Activated CD4-positive, CD25-positive, alpha-beta regulatory T cell treated with anti-CD3 and anti-CD28 coated beads, Interleukin-2, amount 50 U/mL, for 72 hours (primary cell): ENCODE results near the gene LRCH1.

Source experiments
- DNase-seq: peaks from one replicate; pipeline ENCODE4 v3.0.0; 2021

The LRCH1 gene

DNA sequence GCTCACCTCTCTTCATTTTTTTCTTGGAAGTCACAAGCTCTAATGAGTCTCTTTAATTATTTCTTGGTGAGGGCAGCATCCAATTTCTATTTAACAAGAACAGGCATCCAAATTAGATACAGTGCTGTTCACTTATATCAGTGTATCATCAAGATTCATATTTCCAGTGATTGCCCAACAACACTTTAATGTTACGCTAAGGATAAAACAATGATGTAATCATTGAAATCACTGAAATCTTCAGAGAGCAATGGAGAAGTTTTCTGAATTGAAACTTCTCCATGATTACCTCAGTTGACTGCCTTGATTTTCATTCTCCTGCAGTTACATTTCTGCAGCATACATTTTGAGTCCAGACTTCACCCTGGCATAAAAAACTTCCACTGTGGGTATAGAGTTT, 17.1 kb upstream of the LRCH1 start:
- no peak for DNase-seq

DNA sequence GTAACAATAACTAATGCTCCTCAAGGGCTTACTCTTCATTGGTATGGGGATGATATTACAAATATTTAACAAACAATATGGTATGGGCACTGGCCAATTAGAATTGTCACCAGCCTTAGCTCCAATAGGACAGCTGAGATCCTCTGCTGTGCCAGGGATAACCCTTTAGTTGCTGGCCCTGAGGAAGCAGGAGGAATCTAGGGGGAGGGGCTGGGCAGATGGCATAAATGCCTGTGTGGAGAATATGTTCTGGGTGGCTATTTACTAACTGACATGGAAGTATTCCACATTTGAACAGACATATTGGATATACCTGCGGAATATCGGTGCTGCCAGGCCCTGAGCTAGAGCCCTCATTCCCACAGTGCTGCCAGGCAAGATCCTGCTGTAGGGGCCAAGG, 16.6 kb upstream of the LRCH1 start:
- DNase-seq: no peak

DNA sequence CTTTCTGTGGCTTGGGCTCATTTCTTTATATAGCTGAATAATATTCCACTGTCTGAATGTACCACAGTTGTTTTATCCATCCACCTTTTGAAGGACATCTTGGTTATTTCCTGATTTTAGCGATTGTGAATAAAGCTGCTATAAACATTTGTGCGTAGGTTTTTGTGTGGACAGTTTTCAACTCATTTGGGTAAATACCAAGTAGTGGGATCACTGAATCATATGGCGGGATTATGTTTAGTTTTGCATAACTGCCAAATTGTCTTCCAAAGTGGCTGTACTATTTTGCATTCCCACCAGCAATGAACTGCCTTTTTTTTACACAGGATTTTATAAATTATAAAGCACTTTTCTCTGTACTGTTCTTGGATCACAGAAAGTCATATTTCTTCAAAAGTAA, 13.7 kb upstream of the LRCH1 start:
- no peak for DNase-seq

DNA sequence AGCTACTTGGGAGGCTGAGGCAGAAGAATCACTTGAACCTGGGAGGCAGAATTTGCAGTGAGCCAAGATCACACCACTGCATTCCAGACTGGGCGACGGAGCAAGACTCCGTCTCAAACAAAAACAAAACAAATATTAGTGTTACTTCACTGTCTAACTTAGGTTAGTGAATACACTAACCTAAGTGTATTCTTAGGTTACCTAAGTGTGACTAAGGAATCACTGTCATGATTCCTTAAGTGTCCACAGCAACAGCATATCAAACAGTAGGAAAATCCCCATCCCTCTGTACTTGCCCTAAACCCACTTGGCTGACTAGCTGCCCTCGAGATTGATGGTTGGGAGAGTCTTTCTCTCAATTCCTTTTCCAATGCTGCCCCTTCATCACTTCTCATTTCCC, 11.8 kb upstream of the LRCH1 start:
- DNase-seq: no peak

DNA sequence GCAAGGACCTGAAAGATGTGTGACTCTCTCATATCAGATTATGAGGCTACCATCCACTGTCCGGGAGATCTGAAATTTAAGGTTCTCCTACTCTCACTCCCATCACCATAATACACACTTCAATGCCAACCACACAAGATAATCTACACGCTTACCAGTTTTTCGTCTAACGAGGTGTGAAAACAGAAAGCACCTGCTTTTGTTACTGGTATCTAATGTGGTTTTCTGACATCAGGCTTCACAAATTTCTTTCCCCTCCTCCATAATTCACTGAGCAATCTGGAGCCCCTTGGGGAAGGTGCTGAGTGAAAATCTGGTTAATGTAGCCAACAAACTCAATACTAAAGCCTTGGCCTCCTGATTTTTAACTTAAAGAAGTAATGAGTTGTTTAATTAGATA, 10.1 kb upstream of the LRCH1 start:
- DNase-seq: no peak

DNA sequence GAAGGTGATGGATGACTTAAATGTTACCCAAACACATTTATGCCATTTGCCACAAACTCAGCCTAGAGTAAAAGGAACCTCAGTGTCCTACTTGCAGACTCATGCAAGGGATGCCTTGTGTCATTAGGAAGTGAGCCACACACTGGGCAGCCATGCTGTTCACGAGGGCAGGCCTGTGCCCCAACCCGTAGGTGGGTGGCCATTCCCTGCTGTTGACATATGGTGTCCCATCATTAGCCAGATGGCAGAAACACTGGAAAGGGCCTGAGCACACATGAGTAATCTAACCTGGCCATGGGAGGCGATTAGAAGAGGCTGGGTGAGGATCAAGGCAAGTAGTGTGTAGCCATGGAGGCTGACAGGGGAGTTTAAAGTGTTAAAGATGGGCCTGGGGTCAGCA, 9.7 kb upstream of the LRCH1 start:
- DNase-seq: no peak

DNA sequence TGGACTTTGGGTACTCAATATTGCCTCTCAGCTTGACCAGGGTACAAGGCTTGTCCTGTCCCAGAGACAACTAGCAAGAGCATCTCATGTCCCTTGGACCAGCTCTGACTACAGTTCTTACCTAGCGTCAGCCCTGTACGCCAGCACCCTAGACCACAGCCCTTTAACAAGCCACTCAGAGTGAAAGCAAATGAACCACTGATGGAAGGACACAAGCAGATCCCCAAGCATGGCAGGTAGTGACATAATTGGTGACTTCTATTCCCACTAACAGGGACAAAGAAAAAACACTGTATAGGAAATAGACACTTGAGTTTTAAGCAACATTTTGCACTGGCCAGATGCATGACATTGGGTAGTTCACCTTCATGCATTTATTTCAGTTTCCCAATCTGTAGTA, 8.8 kb upstream of the LRCH1 start:
- no peak for DNase-seq

DNA sequence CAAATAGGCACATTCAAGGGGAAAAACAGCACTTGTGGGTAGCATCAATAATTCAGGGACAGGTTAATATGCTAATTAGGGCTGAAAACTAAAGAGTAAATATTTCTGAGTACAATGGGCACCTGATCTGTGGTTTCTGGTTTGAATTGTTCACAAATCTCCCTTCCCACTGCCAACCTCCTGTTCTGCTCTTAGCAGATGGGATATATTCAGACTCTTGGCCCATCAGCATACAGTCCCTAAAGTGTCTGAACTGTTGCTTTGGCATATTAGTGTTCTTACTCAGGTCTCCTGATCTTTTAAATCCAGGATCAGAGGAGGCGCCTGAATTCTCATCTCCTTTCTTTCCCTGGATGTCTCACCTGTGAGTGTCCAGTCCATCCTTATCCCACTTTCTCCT, 8.2 kb upstream of the LRCH1 start:
- no peak for DNase-seq

DNA sequence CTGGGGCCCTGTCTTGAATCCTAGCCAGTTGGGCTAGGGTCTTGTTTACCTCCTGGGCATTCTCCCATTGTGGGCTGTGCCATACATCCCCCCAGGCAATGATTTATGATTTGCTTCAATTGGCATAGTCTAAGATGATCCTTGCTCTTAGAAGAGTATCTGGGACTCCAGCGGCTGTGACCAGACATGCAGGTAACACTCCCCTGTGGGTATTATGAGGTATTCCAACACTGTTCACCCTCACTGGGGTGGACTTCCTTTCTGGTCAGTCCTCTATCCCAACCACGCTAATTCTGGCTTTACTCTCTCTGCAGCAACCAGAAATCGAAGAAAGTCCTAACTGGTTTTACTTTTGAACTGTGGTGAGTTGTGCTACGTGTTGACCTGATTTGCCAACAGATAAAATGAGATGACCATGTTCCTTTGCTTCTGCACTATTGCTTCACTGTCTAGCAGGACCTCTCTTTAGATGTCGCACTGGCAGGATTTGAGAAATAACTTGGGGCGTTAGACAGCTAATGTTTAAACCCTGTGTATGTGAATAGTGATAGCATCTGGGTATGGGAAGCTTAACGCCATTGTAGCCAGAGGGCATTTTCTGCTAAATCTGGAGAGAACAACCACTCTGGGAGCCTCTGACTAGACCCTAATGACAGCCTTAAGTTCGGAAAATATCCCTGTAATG, 6.7 kb upstream of the LRCH1 start:
- DNase-seq: no peak

DNA sequence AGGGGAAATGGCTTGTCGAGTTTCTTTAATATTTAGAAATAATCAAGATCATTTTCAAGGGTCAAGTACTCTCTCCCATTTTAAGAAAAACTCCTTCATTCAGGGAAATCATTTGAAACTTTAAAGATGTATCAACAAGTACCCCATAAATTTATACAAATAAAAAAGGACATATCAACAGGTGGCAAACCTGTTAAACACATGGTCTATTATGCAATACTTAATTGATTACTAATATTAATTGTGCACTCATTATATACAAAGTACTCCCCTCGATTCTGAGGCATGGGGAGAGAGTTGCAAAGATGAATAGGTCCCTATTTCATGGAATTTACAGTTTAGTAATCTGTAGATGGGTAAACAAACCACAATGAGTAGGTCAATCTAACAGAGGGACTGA, 2.1 kb upstream of the LRCH1 start:
- no peak for DNase-seq

DNA sequence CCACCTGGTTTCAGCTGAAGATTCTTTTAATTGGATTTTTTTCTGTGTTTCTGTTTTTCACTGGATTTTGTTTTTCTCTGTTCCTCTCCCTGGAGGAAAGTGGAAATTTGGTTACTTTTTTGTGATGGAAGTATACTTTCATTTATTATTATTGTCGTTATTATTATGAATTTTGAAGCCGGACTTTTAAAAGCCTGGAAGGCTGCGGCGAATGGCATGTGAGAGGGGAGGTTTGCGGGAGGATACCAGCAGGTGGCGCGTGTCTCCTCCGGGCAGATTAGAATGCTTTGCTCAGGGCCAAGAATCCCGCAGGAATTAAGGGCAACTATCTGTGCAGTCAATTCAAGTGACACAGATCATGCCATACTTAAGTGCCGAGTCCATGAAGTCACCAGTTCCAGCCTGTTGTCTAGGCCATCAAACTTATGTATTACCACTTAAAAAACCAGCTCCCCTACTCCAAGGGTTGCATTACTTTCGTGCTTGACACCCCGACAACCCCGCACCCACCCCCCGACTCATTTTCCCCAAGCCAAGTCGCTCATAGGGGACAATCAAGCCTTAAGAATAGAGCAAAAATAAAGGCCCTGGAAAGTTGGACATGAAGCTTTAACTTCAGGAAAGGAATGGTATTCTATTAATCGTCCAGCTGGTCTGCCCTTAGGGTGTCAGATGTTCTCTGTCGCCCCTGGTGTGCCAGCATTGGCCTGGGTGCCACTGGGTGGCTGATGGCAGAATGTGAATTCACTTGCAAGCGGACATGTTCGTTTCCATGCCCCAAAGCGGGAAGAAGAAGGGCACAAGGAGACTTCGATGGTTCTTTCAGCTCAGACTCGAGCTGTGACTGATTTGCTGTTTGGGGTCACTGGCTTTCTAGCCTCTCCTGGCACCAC, 1.3 kb upstream of the LRCH1 start:
- peak; percentile 67 for DNase-seq

DNA sequence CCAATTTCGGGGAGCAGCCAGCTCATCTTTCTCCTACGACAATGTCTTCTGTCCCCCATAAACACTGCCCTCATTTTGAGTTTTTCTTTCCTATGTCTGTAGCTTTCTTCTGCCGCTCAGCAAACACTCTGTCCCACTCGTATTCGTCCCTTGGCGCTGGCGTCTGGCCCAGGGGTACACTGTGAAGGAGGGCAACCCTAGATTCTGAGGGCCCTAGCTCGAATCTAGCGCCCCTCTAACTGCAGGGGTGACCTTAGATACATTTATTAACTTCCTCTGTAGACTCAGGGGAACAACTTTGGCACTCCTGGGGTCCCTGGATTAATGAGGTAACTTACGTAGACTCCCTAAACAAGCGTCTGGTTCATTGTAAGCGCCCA, 677 bp upstream of the LRCH1 start:
- DNase-seq: no peak

DNA sequence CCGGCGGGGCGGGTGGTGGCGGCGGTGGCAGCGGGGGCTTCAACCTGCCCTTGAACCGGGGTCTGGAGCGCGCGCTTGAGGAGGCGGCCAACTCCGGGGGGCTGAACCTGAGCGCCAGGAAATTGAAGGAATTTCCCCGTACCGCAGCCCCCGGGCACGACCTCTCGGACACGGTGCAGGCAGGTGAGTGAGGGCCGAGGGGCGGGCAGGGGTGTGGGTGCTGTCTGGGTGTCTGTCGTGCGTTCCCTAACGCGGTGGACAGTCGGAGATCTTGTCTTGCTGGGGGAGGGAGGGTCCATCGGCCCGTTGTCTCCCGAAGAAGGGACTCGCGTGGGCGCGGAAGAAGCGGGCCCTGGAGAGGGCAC, 533 bp downstream of the LRCH1 start:
- DNase-seq: no peak

DNA sequence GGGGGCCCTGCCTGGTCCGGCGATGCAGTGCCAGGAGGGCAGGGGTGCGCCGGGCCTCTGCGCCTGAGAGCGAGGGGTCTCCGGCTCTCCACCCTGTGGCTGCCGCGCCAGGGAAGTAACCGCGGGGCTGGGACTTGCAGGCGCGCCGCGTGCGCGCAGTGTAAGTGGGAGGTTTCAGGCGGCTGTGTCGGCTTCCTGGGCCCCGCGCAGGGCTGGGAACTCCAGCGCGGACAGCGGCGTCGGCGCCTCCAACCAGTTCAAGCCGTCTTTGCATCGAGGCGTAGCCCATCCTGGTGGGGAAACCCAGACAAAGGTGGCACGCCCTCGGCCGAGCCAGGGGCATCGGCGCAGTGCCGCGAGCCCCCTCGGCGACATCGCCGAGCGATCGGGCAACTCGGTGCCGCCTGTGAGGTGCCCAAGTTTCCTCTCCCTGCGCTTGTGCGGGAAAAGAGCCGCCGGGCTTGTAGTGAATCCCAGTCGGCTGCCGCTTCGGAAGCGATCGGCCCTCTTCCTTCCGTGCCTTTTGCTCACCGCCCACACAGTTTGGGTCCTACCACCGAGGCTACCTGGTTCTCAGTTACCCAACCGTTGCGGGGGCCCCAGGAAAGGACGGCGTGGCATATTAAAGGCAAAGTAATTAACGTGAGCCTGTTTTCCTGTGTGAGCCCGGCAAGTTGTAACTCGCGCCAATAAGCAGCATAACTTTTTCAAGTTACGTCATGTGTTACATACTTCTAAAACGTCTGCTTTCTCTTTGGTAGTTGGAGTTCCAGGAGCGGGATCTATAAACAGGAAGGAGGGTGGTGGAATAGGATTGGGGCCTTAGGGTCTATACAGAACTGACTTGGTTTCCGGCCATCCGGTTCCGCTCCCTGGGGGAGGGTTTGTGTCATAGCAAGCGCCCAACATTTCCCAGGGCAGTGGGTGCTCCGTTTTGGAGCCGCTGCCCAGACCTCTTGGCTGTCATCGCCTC, 1.2 kb downstream of the LRCH1 start:
- peak; percentile 65 for DNase-seq

DNA sequence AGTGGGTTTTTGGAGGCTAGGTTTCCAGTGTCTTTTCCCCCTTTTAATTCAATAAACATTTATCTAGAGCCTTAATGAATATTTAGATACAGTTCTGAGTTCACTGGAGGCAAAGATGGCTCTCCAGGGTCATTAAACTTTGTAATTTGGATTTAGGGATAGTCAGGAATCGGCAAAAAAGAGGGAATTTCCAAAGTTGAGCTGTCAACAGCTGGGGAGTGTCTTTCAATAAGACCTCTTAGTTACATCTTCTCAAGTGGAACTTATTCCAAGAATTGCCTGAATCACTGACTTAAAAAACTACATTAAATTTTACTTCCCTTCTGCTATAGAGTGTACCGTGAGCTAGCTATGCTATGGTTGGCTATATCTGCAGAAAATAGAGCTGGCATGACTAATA, 2.0 kb downstream of the LRCH1 start:
- DNase-seq: no peak

DNA sequence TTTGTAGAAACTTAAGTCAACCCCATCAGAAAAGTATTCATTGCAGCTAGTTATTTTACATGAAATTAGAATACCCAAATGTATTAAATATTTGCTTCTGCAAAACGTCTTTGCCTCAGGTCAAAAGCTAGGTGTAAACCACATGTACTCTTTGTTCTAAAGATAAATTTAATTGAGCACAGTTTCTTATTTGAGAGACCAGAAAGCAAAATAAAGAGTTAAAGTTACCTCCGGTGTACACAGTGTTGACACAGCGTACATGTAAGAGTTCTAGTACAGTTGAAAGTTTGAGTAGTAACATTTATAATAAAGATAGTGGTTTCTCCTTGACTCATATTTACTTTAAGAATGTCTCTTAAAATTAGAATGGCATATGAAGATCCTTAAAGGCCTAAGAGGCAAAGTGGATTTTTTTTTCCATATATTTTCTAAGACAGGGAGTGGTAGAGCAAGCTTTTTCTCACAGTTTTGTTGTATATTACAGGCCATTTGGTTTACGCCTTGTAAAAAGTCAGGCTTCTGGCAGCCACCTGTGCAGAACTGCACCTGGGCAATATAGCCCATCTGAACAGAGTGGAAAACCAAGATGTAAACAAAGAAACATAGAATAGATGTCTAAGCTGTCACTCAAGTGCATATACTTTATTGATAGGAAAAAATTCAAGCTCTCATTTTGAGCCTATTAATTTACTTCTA, 2.9 kb downstream of the LRCH1 start:
- no peak for DNase-seq

DNA sequence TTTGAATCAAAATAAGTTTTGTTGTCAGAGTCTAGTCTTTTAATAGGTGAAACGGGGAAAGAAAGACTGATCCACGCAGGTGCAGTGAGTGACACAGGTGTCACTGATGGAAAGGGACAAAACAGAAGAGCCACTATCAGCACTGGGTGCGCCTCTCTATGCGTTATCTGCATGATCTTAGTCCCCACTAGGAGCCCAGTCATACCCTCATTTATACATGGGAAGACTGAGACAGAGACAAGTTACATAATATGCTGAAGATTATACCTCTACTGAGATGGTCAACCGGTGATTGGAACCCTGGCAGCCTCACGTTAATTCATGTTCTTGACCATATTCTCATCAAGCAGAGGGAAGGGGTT, 3.4 kb downstream of the LRCH1 start:
- no peak for DNase-seq

DNA sequence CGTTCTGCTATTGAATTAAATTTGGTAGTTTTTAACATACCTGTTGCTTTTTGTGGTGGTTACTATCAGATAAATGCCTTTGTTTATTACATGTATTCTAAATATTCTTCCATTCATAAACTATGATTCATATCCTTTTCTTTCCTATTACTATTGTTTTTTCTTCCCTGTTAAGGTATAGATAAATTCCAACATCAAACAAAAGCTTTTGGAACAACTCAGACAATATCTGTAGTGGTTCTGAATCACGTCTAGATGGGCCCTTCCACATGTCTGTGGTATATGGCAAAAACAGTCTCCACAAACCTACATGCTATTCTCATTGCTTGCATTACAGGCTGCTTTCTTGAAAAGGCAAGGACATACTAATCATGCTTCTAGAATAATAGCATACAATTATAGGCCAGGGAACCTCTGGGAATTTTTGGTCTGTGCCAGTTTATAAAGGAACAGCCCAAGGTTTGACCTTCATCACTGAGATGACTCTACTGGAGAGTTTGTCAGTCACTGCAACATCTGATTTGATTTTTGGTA, 6.4 kb downstream of the LRCH1 start:
- no peak for DNase-seq

DNA sequence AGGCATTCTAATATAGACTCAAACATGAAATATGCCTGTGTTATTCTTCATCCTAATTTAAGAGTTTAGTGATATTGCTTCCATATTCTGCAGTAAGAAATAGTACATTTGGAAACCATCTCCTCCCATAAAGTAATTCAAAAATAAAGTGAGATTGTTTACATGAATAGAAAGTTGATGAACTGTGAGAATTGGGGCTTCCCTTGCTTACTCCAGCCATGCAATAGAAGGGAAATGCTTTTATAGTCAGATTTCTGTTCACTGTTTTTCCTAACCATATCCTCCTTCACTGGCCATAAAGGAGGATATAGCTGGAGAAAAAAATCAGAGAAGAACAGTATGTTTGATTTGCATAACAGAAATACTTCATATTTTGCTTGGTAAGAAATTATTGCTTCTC, 7.8 kb downstream of the LRCH1 start:
- no peak for DNase-seq

DNA sequence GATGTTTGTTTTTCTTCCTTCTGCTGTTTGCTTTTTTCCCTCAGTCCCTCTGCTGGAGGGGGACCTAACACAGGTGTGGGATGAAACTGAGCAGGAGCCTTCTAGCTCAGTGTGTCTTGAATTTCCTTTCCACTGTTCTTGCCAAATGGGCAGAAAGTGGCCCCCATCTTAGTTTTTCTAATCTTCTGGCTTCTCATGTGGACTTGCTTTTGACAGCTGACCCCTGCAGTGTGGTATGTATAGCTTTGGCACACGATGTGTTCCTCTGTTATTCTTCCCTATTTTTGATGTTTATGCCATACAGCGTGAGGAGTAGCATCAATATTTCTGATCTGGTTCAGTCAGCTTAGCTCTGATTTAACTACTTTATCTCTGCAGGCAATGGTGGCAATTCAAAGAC, 8.3 kb downstream of the LRCH1 start:
- DNase-seq: no peak

DNA sequence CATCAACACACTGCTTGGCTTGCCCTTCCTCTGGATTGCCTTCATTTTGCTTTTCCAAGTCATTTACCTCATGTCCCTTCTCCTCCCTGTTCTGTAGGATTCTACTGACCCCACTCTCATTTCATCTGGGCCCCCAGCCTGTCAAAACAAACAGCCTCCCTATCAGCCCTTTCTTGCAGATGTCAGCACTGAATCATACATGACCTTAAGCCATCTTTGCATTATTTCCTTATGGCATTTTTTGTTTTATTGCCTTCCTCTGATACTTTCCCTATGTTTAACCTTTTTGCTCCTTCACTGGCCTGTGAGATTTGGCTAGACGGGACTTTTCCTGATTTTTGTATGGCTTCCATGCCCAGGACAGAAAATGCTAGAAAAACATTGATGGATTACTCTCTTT, 8.7 kb downstream of the LRCH1 start:
- DNase-seq: no peak

DNA sequence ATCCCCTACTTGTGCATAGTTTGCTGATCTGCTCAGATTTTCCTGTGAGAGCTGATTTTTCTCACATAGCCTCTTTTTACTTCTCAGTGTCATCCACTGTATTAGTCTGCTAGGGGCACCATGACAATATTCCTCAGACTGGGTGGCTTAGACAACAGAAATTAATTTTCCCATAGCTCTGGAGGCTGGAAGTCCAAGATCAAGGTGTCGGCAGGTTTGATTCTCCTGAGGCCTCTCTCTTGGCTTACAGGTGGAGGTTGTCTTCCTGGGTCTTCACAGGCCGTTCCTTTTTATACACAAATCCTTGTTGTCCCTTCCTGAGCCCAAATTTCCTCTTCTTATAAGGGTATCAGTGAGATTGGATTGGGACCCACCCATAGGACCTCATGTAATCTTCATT, 9.2 kb downstream of the LRCH1 start:
- DNase-seq: no peak

DNA sequence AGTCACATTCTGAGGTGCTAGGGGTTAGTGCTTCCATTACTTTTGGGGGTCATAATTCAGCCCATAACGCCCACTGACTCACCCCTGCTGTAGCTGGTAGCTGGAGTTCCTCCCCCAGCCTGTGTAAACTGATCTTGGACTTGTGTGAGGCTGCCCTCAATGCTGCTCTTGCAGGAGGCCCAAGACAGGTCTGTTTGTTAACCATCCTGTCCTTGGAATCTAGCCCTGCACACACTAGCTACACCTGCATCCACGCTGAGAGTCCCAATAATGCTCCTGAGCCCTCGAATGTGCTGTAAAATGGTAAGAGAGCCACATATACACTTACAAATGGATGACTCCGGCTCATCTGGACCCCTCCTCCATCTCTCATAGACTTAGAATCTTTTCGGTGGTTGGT, 9.6 kb downstream of the LRCH1 start:
- no peak for DNase-seq
